Uterus (tissue), 2 donors: ENCODE results near the gene IRS1.

Source experiments
- CTCF ChIP-seq, 4 experiments: fragments of 200-600 bp in 2 of 4; fragments of 450-650 bp in 2 of 4; sonication (generic) in 2 of 4; IDR thresholded peaks; one replicate each; pipeline ENCODE4 v1.5.1; 2016 to 2019; ENCODE audit warnings: antibody characterized with exemption in 4 of 4, mild to moderate bottlenecking in 2 of 4, moderate library complexity in 1 of 4
- POLR2A ChIP-seq, 2 donors: fragments of 450-650 bp; IDR thresholded peaks; one replicate each; pipeline ENCODE4 v1.6.1; 2016; ENCODE audit warnings: antibody characterized with exemption in 2 of 2, mild to moderate bottlenecking in 1 of 2, moderate library complexity in 1 of 2

GRCh38 chr2:226837334-226837733 is 37.7 kb upstream of the IRS1 start:
- TF ChIP-seq CTCF (IDR thresholded peaks at IDR 0.05) (no peak), POLR2A (IDR thresholded peaks at IDR 0.05) (no peak)
